ENCODE results near the gene DPP7. TPM values are rescaled to one million over a fixed set of nuclear protein-coding genes. Genes with fewer than 3 reads are reported as not detected.

The DPP7 gene
- total and polyA plus RNA-seq, 9 of the 15 experiments (the other 6 are each of a cell fraction or from before 2014, with no cell fraction given) = 0.99 to 365 (median 132) TPM

GRCh38 chr9:137069508-137070091 lies 44.9 kb downstream of the DPP7 start (continued):
- peak; percentile 16 to 60; a peak in 2 of 4 replicates for TF ChIP-seq SIN3A (IDR thresholded peaks at IDR 0.05; ENCODE audit: borderline replicate concordance in 2 of 2, control insufficient read depth in 1 of 2, low read depth in 2 of 2, low read length in 2 of 2)
- TF ChIP-seq KHSRP (IDR thresholded peaks at IDR 0.05) = no peak
- no peak for TF ChIP-seq MAFK (IDR thresholded peaks at IDR 0.05; ENCODE audit: low read length)
- no peak for TF ChIP-seq E2F8 (IDR thresholded peaks at IDR 0.05; ENCODE audit: low read depth, partially characterized antibody)
- 0 out of 2 replicates have a peak, but pooled peaks have one; percentile 16 for TF ChIP-seq ZBTB1 (CRISPR knock-in tag; IDR thresholded peaks at IDR 0.05; ENCODE audit: borderline replicate concordance, low read depth)
- no peak for TF ChIP-seq POU5F1 (IDR thresholded peaks at IDR 0.05; ENCODE audit: borderline replicate concordance, low read depth, low read length, partially characterized antibody)
- TF ChIP-seq FOXP1 (CRISPR knock-in tag; IDR thresholded peaks at IDR 0.05) = 0 out of 2 replicates have a peak, but pooled peaks have one; percentile 38
- no peak for TF ChIP-seq CBFA2T2 (conservative IDR thresholded peaks at IDR 0.05)
- no peak for TF ChIP-seq KAT8 (IDR thresholded peaks at IDR 0.05; ENCODE audit: low read depth)
- TF ChIP-seq SP2 (IDR thresholded peaks at IDR 0.05; ENCODE audit: extremely low read depth, low read depth, low read length, poor library complexity, severe bottlenecking) = no peak
- TF ChIP-seq CHD1 (IDR thresholded peaks at IDR 0.05; ENCODE audit: low read length) = peak; percentile 38
- TF ChIP-seq RAD21 (CRISPR knock-in tag; conservative IDR thresholded peaks at IDR 0.05 in 1 of 2, IDR thresholded peaks at IDR 0.05 in 1 of 2) = no peak
- TF ChIP-seq PCBP1 (IDR thresholded peaks at IDR 0.05; ENCODE audit: low read depth, low read length, poor library complexity, severe bottlenecking) = peak; percentile 81
- no peak for TF ChIP-seq RAD51 (IDR thresholded peaks at IDR 0.05; ENCODE audit: borderline replicate concordance, low read depth)
- no peak for TF ChIP-seq ARID1B (IDR thresholded peaks at IDR 0.05)
- TF ChIP-seq SRF (CRISPR knock-in tag; IDR thresholded peaks at IDR 0.05) = no peak
- TF ChIP-seq HDAC6 (IDR thresholded peaks at IDR 0.05; ENCODE audit: low read depth, low read length) = peak; percentile 84; the same call in 1 of the 2 replicates
- TF ChIP-seq MTF1 (CRISPR knock-in tag; IDR thresholded peaks at IDR 0.05; ENCODE audit: borderline replicate concordance) = no peak
- TF ChIP-seq HNRNPK (IDR thresholded peaks at IDR 0.05; ENCODE audit: low read depth, low read length, poor library complexity, severe bottlenecking) = no peak
- TF ChIP-seq HNRNPH1 (optimal IDR thresholded peaks at IDR 0.05; ENCODE audit: low read depth, low read length) = no peak
- no peak for TF ChIP-seq PKNOX1 (IDR thresholded peaks at IDR 0.05)
- TF ChIP-seq NELFE (IDR thresholded peaks at IDR 0.05; ENCODE audit: insufficient read depth, insufficient read length) = no peak
- TF ChIP-seq FOXK1 (CRISPR knock-in tag; IDR thresholded peaks at IDR 0.05; ENCODE audit: borderline replicate concordance) = no peak
- 0 out of 4 replicates have a peak, but pooled peaks of 1 of the 2 experiments have one; percentile 24 for TF ChIP-seq TEAD1 (CRISPR knock-in tag; IDR thresholded peaks at IDR 0.05)

Measured in K562 (cell line).